Measurements from ENCODE around the gene TSPYL6. TPM values are rescaled to one million over a fixed set of nuclear protein-coding genes. Genes with fewer than 3 reads are reported as not detected.
"Not testable (repeated sequence)": the region's sequence is repeated elsewhere in the genome, so short reads cannot be mapped to it uniquely, and the experiment has no call there.

Gene TSPYL6
- total RNA-seq: under 1 TPM in 1 of 4 donors, not detected in 3; 0.32 TPM

DNA sequence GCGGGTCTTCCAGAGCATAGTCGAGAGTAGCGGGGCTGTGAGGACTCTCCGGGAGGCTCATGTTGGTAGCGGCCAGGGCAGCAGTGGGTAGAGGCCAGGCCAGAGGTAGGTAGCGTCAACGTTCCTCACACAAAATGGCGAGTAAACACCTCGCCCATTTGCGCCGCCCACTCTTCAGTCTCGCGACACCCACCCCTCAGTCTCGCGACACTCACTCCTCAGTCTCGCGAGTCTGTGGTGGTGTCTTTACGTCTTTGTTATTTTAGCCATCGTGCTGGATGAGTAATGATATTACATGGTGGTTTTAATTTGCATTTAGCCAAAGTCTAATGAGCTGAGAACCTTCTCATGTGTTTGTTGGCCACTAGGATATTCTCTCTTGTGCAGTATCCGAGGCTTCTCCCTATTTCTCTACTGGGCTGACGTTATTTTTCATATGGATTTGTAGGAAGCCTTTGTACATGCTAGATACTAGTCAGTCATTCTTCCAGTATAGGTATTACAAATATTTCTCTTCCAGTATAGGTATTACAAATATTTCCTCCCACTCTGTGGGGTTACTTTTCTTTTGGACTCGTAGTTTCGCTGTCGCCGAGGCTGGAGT is at the start of gene TSPYL6:
Gene TSPYL6, minus strand, starts transcription at position 139 of the 604 bp plus-strand sequence. Its CDS starts 78 bp downstream, at position 61.
- ATAC-seq (ENCODE audit: low FRiP score): no peak
- no peak for DNase-seq (ENCODE audit: low spot score)
- TF ChIP-seq, protein P1, sequence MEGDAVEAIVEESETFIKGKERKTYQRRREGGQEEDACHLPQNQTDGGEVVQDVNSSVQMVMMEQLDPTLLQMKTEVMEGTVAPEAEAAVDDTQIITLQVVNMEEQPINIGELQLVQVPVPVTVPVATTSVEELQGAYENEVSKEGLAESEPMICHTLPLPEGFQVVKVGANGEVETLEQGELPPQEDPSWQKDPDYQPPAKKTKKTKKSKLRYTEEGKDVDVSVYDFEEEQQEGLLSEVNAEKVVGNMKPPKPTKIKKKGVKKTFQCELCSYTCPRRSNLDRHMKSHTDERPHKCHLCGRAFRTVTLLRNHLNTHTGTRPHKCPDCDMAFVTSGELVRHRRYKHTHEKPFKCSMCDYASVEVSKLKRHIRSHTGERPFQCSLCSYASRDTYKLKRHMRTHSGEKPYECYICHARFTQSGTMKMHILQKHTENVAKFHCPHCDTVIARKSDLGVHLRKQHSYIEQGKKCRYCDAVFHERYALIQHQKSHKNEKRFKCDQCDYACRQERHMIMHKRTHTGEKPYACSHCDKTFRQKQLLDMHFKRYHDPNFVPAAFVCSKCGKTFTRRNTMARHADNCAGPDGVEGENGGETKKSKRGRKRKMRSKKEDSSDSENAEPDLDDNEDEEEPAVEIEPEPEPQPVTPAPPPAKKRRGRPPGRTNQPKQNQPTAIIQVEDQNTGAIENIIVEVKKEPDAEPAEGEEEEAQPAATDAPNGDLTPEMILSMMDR (IDR thresholded peaks at IDR 0.05): no peak

DNA sequence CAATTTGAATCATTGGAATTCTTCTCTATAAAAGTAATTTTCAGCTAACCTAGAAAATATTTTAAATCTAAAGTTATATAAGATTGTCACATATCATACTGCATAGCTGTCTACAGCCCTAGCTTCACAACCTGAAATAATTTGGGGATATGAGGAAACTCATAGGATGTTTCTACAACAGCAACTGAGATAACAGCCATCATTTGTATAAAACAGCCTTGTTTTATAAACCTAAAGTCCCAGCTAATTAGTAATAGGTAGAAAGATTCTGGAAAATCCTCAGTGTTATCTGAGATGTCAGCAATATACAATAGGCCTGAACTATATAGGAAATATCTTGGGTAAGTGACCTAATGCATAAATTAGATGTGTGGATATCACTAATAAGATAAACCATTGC is 47.6 kb upstream of the TSPYL6 start:
- ATAC-seq (ENCODE audit: low FRiP score) (no peak), DNase-seq (ENCODE audit: low spot score) (no peak)
- TF ChIP-seq, protein P1 (IDR thresholded peaks at IDR 0.05): no peak

DNA sequence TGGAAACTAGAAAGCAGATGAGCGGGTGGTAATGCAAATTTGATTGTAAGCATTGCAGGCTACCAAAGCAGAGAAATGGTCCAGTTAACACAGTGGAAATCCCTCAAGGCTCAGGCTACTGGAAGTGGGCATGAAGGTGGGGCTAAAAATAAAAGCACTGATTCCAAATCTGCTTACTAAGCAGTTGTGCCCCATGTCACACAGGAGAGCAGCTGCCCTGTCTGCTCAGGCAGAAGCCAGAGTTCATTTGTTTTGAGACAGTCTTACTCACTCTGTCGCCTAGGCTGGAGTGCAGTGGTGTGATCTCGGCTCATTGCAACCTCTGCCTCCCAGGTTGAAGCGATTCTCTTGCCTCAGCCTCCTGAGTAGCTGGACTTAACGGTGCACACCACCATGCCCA is 42.5 kb upstream of the TSPYL6 start:
- TF ChIP-seq, protein P1 (IDR thresholded peaks at IDR 0.05): no peak
- DNase-seq (ENCODE audit: low spot score): no peak
- ATAC-seq (ENCODE audit: low FRiP score): no peak

DNA sequence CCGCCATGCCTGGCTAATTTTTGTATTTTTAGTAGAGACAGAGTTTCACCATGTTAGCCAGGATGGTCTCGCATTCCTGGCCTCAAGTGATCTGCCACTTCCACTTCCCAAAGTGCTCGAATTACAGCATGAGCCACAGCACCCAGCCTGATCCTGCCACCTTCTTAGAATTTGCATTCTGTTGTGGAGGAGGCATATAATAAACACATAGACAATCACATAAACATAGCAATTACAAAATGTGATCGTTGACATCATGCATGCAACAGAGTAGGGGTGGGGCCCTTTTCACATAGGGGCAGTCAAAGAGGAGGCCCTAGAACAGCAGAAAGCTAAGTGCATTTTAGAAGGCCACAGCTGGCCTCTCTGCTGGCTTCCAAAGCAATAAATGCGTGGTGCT is 39.9 kb upstream of the TSPYL6 start:
- no peak for ATAC-seq (ENCODE audit: low FRiP score)
- DNase-seq (ENCODE audit: low spot score): no peak
- TF ChIP-seq, protein P1 (IDR thresholded peaks at IDR 0.05): no peak

DNA sequence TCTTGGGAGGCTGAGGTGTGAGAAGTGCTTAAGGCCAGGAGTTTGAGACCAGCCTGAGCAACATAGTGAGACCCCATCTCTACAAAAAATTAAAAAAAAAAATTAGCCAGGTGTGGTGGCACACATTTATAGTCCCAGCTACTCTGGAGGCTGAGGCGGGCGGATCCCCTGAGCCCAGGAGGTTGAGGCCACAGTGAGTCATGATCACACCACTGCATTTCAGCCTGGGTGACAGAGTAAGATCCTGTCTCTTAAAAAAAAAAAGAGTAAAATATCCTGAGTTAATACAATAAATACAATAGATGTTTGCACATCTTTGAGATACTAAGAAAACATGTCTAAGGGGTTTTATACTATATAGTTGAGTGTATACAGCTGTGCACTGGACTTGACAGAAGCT is 38.6 kb upstream of the TSPYL6 start:
- not testable (repeated sequence) for DNase-seq (ENCODE audit: low spot score); ATAC-seq (ENCODE audit: low FRiP score)

DNA sequence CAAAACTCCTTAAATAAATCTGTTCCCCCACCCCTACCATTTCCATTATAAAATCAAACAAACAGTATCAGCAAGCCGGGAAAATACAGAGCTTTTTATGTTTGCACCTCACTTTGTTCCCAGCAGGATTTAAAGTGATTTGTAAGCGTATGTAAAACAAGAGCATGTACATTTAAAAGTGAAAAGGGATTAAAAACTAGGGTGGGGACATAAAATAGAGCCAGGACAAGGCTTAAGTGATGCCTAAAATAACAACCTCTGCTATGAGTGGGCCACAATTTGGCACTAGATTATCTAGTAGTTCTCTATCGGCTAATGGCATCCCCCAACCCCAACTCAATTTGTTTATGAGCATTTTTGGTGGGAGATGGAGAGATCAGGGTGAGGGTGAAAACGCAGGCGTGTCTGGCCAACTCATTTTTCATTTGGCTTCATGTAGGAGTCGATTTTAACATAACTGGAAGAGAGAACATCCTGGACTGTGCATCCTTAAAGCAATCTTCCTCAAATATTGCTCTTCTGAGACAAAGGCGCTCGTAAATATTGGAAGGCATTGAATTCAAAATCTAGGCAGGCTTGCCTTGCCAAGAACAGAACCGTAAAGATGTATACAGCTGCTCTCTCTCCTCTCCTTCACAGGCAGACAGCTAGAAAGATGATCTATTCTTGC is 34.5 kb upstream of the TSPYL6 start:
- no peak for ATAC-seq (ENCODE audit: low FRiP score)
- TF ChIP-seq, protein P1 (IDR thresholded peaks at IDR 0.05): no peak
- DNase-seq (ENCODE audit: low spot score): no peak

DNA sequence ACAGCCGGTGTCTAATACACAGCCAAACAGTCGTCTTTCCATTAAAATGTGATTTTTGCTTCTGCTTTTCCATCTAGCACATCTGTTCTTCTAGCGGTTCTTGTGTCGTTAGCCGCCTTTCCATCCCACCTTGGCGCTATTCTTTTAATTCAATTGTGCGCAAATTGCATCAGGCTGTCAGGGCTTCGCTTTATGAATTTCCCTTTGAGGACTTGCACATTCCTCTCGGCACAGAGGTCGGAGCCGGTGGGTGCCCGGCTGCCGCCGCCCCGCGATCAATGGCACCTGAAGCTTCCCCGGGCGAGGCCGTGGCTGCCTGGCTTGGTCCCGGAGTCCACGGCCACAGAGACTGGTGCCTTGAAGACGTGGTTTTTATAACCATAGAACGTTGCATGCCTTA is 33.9 kb upstream of the TSPYL6 start:
- no peak for ATAC-seq (ENCODE audit: low FRiP score)
- no peak for DNase-seq (ENCODE audit: low spot score)
- TF ChIP-seq, protein P1 (IDR thresholded peaks at IDR 0.05): no peak

Data from omental fat pad (tissue), 4 donors.